Spleen (tissue), 11 donors: ENCODE data around the gene PRKCQ. TPM values are rescaled to one million over a fixed set of nuclear protein-coding genes. Genes with fewer than 3 reads are reported as not detected.

Experiments
- DNase-seq: peaks from one replicate; pipeline ENCODE4 v3.0.0-alpha.2; 2020
- H3K27ac ChIP-seq, 8 donors: fragments of 200-600 bp; sonication (generic) in 7 of 8; 1 replicate in 4 of 8; 2 replicates in 4 of 8; pipeline versions ENCODE4 v1.5.0 to v1.8.0; 2016 to 2021; ENCODE audit warnings: inconsistent platforms in 4 of 8, mild to moderate bottlenecking in 4 of 8, moderate library complexity in 1 of 8
- H3K27me3 ChIP-seq, 7 donors: fragments of 200-600 bp; sonication (generic) in 6 of 7; replicated peaks in 1 of 7; 1 replicate in 4 of 7; 2 replicates in 3 of 7; pipeline versions ENCODE4 v1.5.0 to v1.8.0; 2016 to 2021; ENCODE audit warnings: inconsistent platforms in 3 of 7, mild to moderate bottlenecking in 1 of 7
- H3K36me3 ChIP-seq, 6 donors: fragments of 200-600 bp; sonication (generic) in 5 of 6; 1 replicate in 4 of 6; 2 replicates in 2 of 6; pipeline versions ENCODE4 v1.5.0 to v1.8.0; 2016 to 2021; ENCODE audit warnings: inconsistent platforms in 2 of 6
- H3K4me1 ChIP-seq, 6 donors: fragments of 200-600 bp; sonication (generic) in 5 of 6; 1 replicate in 3 of 6; 2 replicates in 3 of 6; pipeline versions ENCODE4 v1.5.0 to v1.8.0; 2016 to 2021; ENCODE audit warnings: inconsistent platforms in 3 of 6
- H3K4me3 ChIP-seq, 8 donors: fragments of 200-600 bp; sonication (generic) in 7 of 8; 1 replicate in 4 of 8; 2 replicates in 4 of 8; pipeline versions ENCODE4 v1.5.0 to v1.8.0; 2016 to 2021; ENCODE audit warnings: inconsistent platforms in 4 of 8, mild to moderate bottlenecking in 4 of 8, moderate library complexity in 2 of 8
- H3K9me3 ChIP-seq, 8 donors: fragments of 200-600 bp; sonication (generic) in 7 of 8; 1 replicate in 4 of 8; 2 replicates in 4 of 8; pipeline versions ENCODE4 v1.5.0 to v1.8.0; 2016 to 2021; ENCODE audit warnings: inconsistent platforms in 4 of 8
- POLR2A ChIP-seq, 3 donors: fragments of 450-650 bp; IDR thresholded peaks; one replicate each; pipeline ENCODE4 v1.5.1; 2017; ENCODE audit warnings: antibody characterized with exemption in 3 of 3, mild to moderate bottlenecking in 1 of 3
- POLR2AphosphoS5 ChIP-seq, 3 donors: sonication (generic); formaldehyde crosslinking; IDR thresholded peaks; one replicate each; pipeline ENCODE4 v1.5.1; 2017; ENCODE audit warnings: antibody characterized with exemption in 3 of 3
- WGBS, 5 donors: extraction: QIAGEN DNeasy Blood & Tissue Kit in 3 of 5; methylation state at CpG; one replicate each; pipeline versions ENCODE4 v1.1.5 to v1.1.7; 2013 to 2018; 5-methylcytosine and 5-hydroxymethylcytosine counted together
- intact Hi-C: fragments of 100-400 bp; cut with DNase I; formaldehyde crosslinking; loops from one replicate; pipeline ENCODE4 v1.15.0; 2023; ENCODE audit warnings: low total_unique reads
- polyA plus RNA-seq, 3 donors: library from polyadenylated mRNA; stranded (reverse); fragments of 200-250 nt; gene quantifications; one replicate each; pipeline ENCODE4 v1.2.1, GENCODE V29; 2013
- total RNA-seq, 7 donors: library from RNA; depleted of rRNA in 3 of 7; stranded (reverse); fragments of >200 nt in 3 of 7; fragmentation: NEBNext Ultra II Directional in 4 of 7; extraction: Animal tissue kit (Norgen Biotek cat#: 25700) in 4 of 7; gene quantifications; one replicate each; pipeline versions ENCODE4 v1.1.0 to v1.2.1, GENCODE V29; 2016 to 2021
- TF ChIP-seq, protein P1 (sequence below), 11 experiments: fragments of 200-600 bp in 7 of 11; fragments of 450-650 bp in 4 of 11; sonication (generic) in 4 of 11; IDR thresholded peaks in 8 of 11; conservative IDR thresholded peaks in 3 of 11; 1 replicate in 7 of 11; 2 replicates in 4 of 11; pipeline versions ENCODE4 v1.4.0 to v1.8.0; 2016 to 2021; ENCODE audit warnings: antibody characterized with exemption in 11 of 11, inconsistent platforms in 4 of 11, mild to moderate bottlenecking in 1 of 11
- donor health status: healthy with polysubstance abuse.
- donor health status: DM: no; HTN: no; CAD: no; lungs with moderate emphysema.
- donor health status: DM: no; HTN: no; CAD: no.
- donor health status: Bipolar disorder and iron deficiency.
- donor health status: healthy.
- donor health status: DM: no; HTN: no; CAD: no.
- donor health status: DM: yes; HTN: yes; CAD: no.

PRKCQ gene
- total and polyA plus RNA-seq, 10 donors = 2.1 to 11.8 (median 8.1) TPM

GRCh38 chr10:6621536-6621935 is 41.5 kb upstream of the PRKCQ start:
- intact Hi-C loops = no loop called here
- no peak for DNase-seq
- 73 to 88% (median 80%) methylated on average over 5 of the region's 5 CpGs for WGBS, 5 donors

GRCh38 chr10:6619660-6620059 is 39.6 kb upstream of the PRKCQ start:
- DNase-seq = no peak
- WGBS, 5 donors = 83 to 91% (median 86%) methylated on average over 12 of the region's 12 CpGs
- Histone ChIP-seq H3K27ac (no peak overlapping the region), H3K4me1 (no peaks in the 10 kb centered on the region), H3K27me3 (no peaks in the 10 kb centered on the region), H3K36me3 (no peaks in the 10 kb centered on the region), H3K4me3 (no peak overlapping the region), H3K9me3 (no peaks in the 10 kb centered on the region)
- intact Hi-C loops = no loop called here
- TF ChIP-seq, protein P1, sequence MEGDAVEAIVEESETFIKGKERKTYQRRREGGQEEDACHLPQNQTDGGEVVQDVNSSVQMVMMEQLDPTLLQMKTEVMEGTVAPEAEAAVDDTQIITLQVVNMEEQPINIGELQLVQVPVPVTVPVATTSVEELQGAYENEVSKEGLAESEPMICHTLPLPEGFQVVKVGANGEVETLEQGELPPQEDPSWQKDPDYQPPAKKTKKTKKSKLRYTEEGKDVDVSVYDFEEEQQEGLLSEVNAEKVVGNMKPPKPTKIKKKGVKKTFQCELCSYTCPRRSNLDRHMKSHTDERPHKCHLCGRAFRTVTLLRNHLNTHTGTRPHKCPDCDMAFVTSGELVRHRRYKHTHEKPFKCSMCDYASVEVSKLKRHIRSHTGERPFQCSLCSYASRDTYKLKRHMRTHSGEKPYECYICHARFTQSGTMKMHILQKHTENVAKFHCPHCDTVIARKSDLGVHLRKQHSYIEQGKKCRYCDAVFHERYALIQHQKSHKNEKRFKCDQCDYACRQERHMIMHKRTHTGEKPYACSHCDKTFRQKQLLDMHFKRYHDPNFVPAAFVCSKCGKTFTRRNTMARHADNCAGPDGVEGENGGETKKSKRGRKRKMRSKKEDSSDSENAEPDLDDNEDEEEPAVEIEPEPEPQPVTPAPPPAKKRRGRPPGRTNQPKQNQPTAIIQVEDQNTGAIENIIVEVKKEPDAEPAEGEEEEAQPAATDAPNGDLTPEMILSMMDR (IDR thresholded peaks at IDR 0.05 in 8 of 11, conservative IDR thresholded peaks at IDR 0.05 in 3 of 11) = no peak
- TF ChIP-seq POLR2AphosphoS5 (IDR thresholded peaks at IDR 0.05) (no peak), POLR2A (IDR thresholded peaks at IDR 0.05) (no peak)

More at GRCh38 chr10:6621536-6621935, 41.5 kb upstream of the PRKCQ start:
- Histone ChIP-seq H3K27me3 (no peaks in the 10 kb centered on the region), H3K36me3 (no peaks in the 10 kb centered on the region), H3K4me1 (no peaks in the 10 kb centered on the region), H3K4me3 (no peak overlapping the region), H3K9me3 (no peaks in the 10 kb centered on the region), H3K27ac (no peak overlapping the region)
- TF ChIP-seq, protein P1 (IDR thresholded peaks at IDR 0.05 in 8 of 11, conservative IDR thresholded peaks at IDR 0.05 in 3 of 11) = no peak
- TF ChIP-seq POLR2AphosphoS5 (IDR thresholded peaks at IDR 0.05) (no peak), POLR2A (IDR thresholded peaks at IDR 0.05) (no peak)

GRCh38 chr10:6618340-6618739 is 38.3 kb upstream of the PRKCQ start:
- no peak overlapping the region for H3K4me3 ChIP-seq
- WGBS, 5 donors = 27 to 74% (median 57%) methylated on average over 1 of the region's 1 CpG
- TF ChIP-seq POLR2A (IDR thresholded peaks at IDR 0.05) = no peak
- TF ChIP-seq, protein P1 (IDR thresholded peaks at IDR 0.05 in 8 of 11, conservative IDR thresholded peaks at IDR 0.05 in 3 of 11) = no peak
- no peak for TF ChIP-seq POLR2AphosphoS5 (IDR thresholded peaks at IDR 0.05)
- DNase-seq = no peak
- no peaks in the 10 kb centered on the region for H3K27me3 ChIP-seq
- intact Hi-C loops = no loop called here
- no peaks in the 10 kb centered on the region for H3K4me1 ChIP-seq
- H3K9me3 ChIP-seq = peaks cover 0 to 8% (median 0%) of the 10 kb centered on the region in 8 donors
- H3K36me3 ChIP-seq = no peaks in the 10 kb centered on the region
- no peak overlapping the region for H3K27ac ChIP-seq

- Histone ChIP-seq H3K27ac (no peak overlapping the region), H3K9me3 (peaks cover 0 to 12% (median 0%) of the 10 kb centered on the region in 8 donors), H3K36me3 (no peaks in the 10 kb centered on the region), H3K4me1 (no peaks in the 10 kb centered on the region), H3K27me3 (no peaks in the 10 kb centered on the region), H3K4me3 (no peak overlapping the region)
- no peak for DNase-seq
- intact Hi-C loops = no loop called here
- TF ChIP-seq POLR2A (IDR thresholded peaks at IDR 0.05) (no peak), POLR2AphosphoS5 (IDR thresholded peaks at IDR 0.05) (no peak)
- TF ChIP-seq, protein P1 (IDR thresholded peaks at IDR 0.05 in 8 of 11, conservative IDR thresholded peaks at IDR 0.05 in 3 of 11) = no peak
- WGBS, 5 donors = 86 to 94% (median 89%) methylated on average over 5 of the region's 5 CpGs
Measured at GRCh38 chr10:6617309-6618076, 37.4 kb upstream of the PRKCQ start.
